ENCODE results near the gene FAM50B.

FAM50B gene

GRCh38 chr6:3820563-3820962 is 28.6 kb upstream of the FAM50B start:
- no peaks in the 10 kb centered on the region for H3K36me3 ChIP-seq (ENCODE audit: control insufficient read depth, insufficient read depth, low read length)
- no peaks in the 10 kb centered on the region for H3K9me3 ChIP-seq (ENCODE audit: control insufficient read depth, insufficient read depth, low read length)
- H3K27me3 ChIP-seq (ENCODE audit: control insufficient read depth, insufficient read depth, low read length), result no peaks in the 10 kb centered on the region
- H3K4me3 ChIP-seq (ENCODE audit: low read length), result no peak overlapping the region
- peaks cover 2% of the 10 kb centered on the region; the same call in 1 of the 2 replicates for H3K4me1 ChIP-seq (ENCODE audit: control insufficient read depth, insufficient read depth, low read length)
- no CpG with 5 or more reads among the region's 8 CpGs for WGBS (ENCODE audit: insufficient coverage, insufficient read length)
- H3K27ac ChIP-seq (ENCODE audit: low read length), result no peak overlapping the region
- no peak for DNase-seq (ENCODE audit: low read depth, low spot score)

GRCh38 chr6:3822747-3823445 is 26.3 kb upstream of the FAM50B start:
- no peak overlapping the region for H3K4me3 ChIP-seq (ENCODE audit: low read length)
- no peaks in the 10 kb centered on the region for H3K9me3 ChIP-seq (ENCODE audit: control insufficient read depth, insufficient read depth, low read length)
- no peak for DNase-seq (ENCODE audit: low read depth, low spot score)
- WGBS (ENCODE audit: insufficient coverage, insufficient read length), result no CpG with 5 or more reads among the region's 14 CpGs
- H3K4me1 ChIP-seq (ENCODE audit: control insufficient read depth, insufficient read depth, low read length), result peaks cover 2% of the 10 kb centered on the region; the same call in 1 of the 2 replicates
- no peaks in the 10 kb centered on the region for H3K36me3 ChIP-seq (ENCODE audit: control insufficient read depth, insufficient read depth, low read length)
- H3K27ac ChIP-seq (ENCODE audit: low read length), result no peak overlapping the region
- no peaks in the 10 kb centered on the region for H3K27me3 ChIP-seq (ENCODE audit: control insufficient read depth, insufficient read depth, low read length)

GRCh38 chr6:3823671-3824070 is 25.5 kb upstream of the FAM50B start:
- no CpG with 5 or more reads among the region's 6 CpGs for WGBS (ENCODE audit: insufficient coverage, insufficient read length)
- Histone ChIP-seq H3K9me3 (ENCODE audit: control insufficient read depth, insufficient read depth, low read length) (no peaks in the 10 kb centered on the region), H3K36me3 (ENCODE audit: control insufficient read depth, insufficient read depth, low read length) (no peaks in the 10 kb centered on the region), H3K4me3 (ENCODE audit: low read length) (no peak overlapping the region), H3K27ac (ENCODE audit: low read length) (no peak overlapping the region), H3K4me1 (ENCODE audit: control insufficient read depth, insufficient read depth, low read length) (peaks cover 2% of the 10 kb centered on the region; the same call in 1 of the 2 replicates), H3K27me3 (ENCODE audit: control insufficient read depth, insufficient read depth, low read length) (no peaks in the 10 kb centered on the region)
- DNase-seq (ENCODE audit: low read depth, low spot score), result no peak

GRCh38 chr6:3825331-3825831 is 23.8 kb upstream of the FAM50B start:
- Histone ChIP-seq H3K9me3 (ENCODE audit: control insufficient read depth, insufficient read depth, low read length) (no peaks in the 10 kb centered on the region), H3K4me1 (ENCODE audit: control insufficient read depth, insufficient read depth, low read length) (peaks cover 2% of the 10 kb centered on the region; the same call in 1 of the 2 replicates), H3K4me3 (ENCODE audit: low read length) (no peak overlapping the region), H3K36me3 (ENCODE audit: control insufficient read depth, insufficient read depth, low read length) (no peaks in the 10 kb centered on the region), H3K27ac (ENCODE audit: low read length) (no peak overlapping the region), H3K27me3 (ENCODE audit: control insufficient read depth, insufficient read depth, low read length) (no peaks in the 10 kb centered on the region)
- no CpG with 5 or more reads among the region's 15 CpGs for WGBS (ENCODE audit: insufficient coverage, insufficient read length)
- DNase-seq (ENCODE audit: low read depth, low spot score), result peak; percentile 29

GRCh38 chr6:3825851-3826581 is 23.2 kb upstream of the FAM50B start:
- Histone ChIP-seq H3K36me3 (ENCODE audit: control insufficient read depth, insufficient read depth, low read length) (no peaks in the 10 kb centered on the region), H3K27ac (ENCODE audit: low read length) (no peak overlapping the region), H3K27me3 (ENCODE audit: control insufficient read depth, insufficient read depth, low read length) (no peaks in the 10 kb centered on the region), H3K9me3 (ENCODE audit: control insufficient read depth, insufficient read depth, low read length) (no peaks in the 10 kb centered on the region), H3K4me1 (ENCODE audit: control insufficient read depth, insufficient read depth, low read length) (peaks cover 2% of the 10 kb centered on the region; the same call in 1 of the 2 replicates), H3K4me3 (ENCODE audit: low read length) (no peak overlapping the region)
- WGBS (ENCODE audit: insufficient coverage, insufficient read length), result no CpG with 5 or more reads among the region's 15 CpGs
- DNase-seq (ENCODE audit: low read depth, low spot score), result no peak

GRCh38 chr6:3829285-3829684 is 19.9 kb upstream of the FAM50B start:
- H3K9me3 ChIP-seq (ENCODE audit: control insufficient read depth, insufficient read depth, low read length), result no peaks in the 10 kb centered on the region
- H3K27ac ChIP-seq (ENCODE audit: low read length), result no peak overlapping the region
- no peaks in the 10 kb centered on the region for H3K27me3 ChIP-seq (ENCODE audit: control insufficient read depth, insufficient read depth, low read length)
- H3K36me3 ChIP-seq (ENCODE audit: control insufficient read depth, insufficient read depth, low read length), result no peaks in the 10 kb centered on the region
- H3K4me1 ChIP-seq (ENCODE audit: control insufficient read depth, insufficient read depth, low read length), result no peaks in the 10 kb centered on the region
- no peak overlapping the region for H3K4me3 ChIP-seq (ENCODE audit: low read length)
- DNase-seq (ENCODE audit: low read depth, low spot score), result no peak
- WGBS (ENCODE audit: insufficient coverage, insufficient read length), result no CpG with 5 or more reads among the region's 5 CpGs

- Histone ChIP-seq H3K27ac (ENCODE audit: low read length) (no peak overlapping the region), H3K36me3 (ENCODE audit: control insufficient read depth, insufficient read depth, low read length) (no peaks in the 10 kb centered on the region), H3K4me1 (ENCODE audit: control insufficient read depth, insufficient read depth, low read length) (no peaks in the 10 kb centered on the region), H3K4me3 (ENCODE audit: low read length) (no peak overlapping the region), H3K9me3 (ENCODE audit: control insufficient read depth, insufficient read depth, low read length) (no peaks in the 10 kb centered on the region), H3K27me3 (ENCODE audit: control insufficient read depth, insufficient read depth, low read length) (no peaks in the 10 kb centered on the region)
- WGBS (ENCODE audit: insufficient coverage, insufficient read length), result no CpG with 5 or more reads among the region's 4 CpGs
- no peak for DNase-seq (ENCODE audit: low read depth, low spot score)
Measured at GRCh38 chr6:3830806-3831205, 18.4 kb upstream of the FAM50B start.

- Histone ChIP-seq H3K4me3 (ENCODE audit: low read length) (no peak overlapping the region), H3K27ac (ENCODE audit: low read length) (no peak overlapping the region)
- no CpG with 5 or more reads among the region's 6 CpGs for WGBS (ENCODE audit: insufficient coverage, insufficient read length)
Measured at GRCh38 chr6:3831761-3832530, 17.2 kb upstream of the FAM50B start.

GRCh38 chr6:3835055-3835731 is 14.0 kb upstream of the FAM50B start:
- Histone ChIP-seq H3K9me3 (ENCODE audit: control insufficient read depth, insufficient read depth, low read length) (no peaks in the 10 kb centered on the region), H3K4me3 (ENCODE audit: low read length) (no peak overlapping the region), H3K27me3 (ENCODE audit: control insufficient read depth, insufficient read depth, low read length) (no peaks in the 10 kb centered on the region), H3K27ac (ENCODE audit: low read length) (no peak overlapping the region), H3K4me1 (ENCODE audit: control insufficient read depth, insufficient read depth, low read length) (no peaks in the 10 kb centered on the region), H3K36me3 (ENCODE audit: control insufficient read depth, insufficient read depth, low read length) (no peaks in the 10 kb centered on the region)
- WGBS (ENCODE audit: insufficient coverage, insufficient read length), result no CpG with 5 or more reads among the region's 5 CpGs
- DNase-seq (ENCODE audit: low read depth, low spot score), result no peak

More at GRCh38 chr6:3831761-3832530, 17.2 kb upstream of the FAM50B start:
- Histone ChIP-seq H3K4me1 (ENCODE audit: control insufficient read depth, insufficient read depth, low read length) (no peaks in the 10 kb centered on the region), H3K36me3 (ENCODE audit: control insufficient read depth, insufficient read depth, low read length) (no peaks in the 10 kb centered on the region), H3K27me3 (ENCODE audit: control insufficient read depth, insufficient read depth, low read length) (no peaks in the 10 kb centered on the region), H3K9me3 (ENCODE audit: control insufficient read depth, insufficient read depth, low read length) (no peaks in the 10 kb centered on the region)
- DNase-seq (ENCODE audit: low read depth, low spot score), result no peak

- Histone ChIP-seq H3K36me3 (ENCODE audit: control insufficient read depth, insufficient read depth, low read length) (no peaks in the 10 kb centered on the region), H3K27me3 (ENCODE audit: control insufficient read depth, insufficient read depth, low read length) (no peaks in the 10 kb centered on the region), H3K9me3 (ENCODE audit: control insufficient read depth, insufficient read depth, low read length) (no peaks in the 10 kb centered on the region), H3K27ac (ENCODE audit: low read length) (no peak overlapping the region), H3K4me3 (ENCODE audit: low read length) (no peak overlapping the region), H3K4me1 (ENCODE audit: control insufficient read depth, insufficient read depth, low read length) (no peaks in the 10 kb centered on the region; the same call in 1 of the 2 replicates)
- DNase-seq (ENCODE audit: low read depth, low spot score), result no peak
- WGBS (ENCODE audit: insufficient coverage, insufficient read length), result no CpG with 5 or more reads among the region's 5 CpGs
Measured at GRCh38 chr6:3835785-3836184, 13.4 kb upstream of the FAM50B start.

Data from iPS DF 6.9 (cell line).